Measurements from ENCODE around the gene MCAT. TPM values are rescaled to one million over a fixed set of nuclear protein-coding genes. Genes with fewer than 3 reads are reported as not detected.
A peak's percentile ranks its signal among the peaks of the same experiment; 100 is the strongest.

MCAT gene
- total and polyA plus RNA-seq, 10 donors = 7.6 to 25.3 (median 11.4) TPM

GRCh38 chr22:43164636-43165035 is 21.4 kb upstream of the MCAT start:
- peaks cover 0 to 82% (median 26%) of the 10 kb centered on the region in 6 donors for H3K36me3 ChIP-seq
- H3K27ac ChIP-seq = no peak overlapping the region
- peaks cover 0 to 42% (median 17%) of the 10 kb centered on the region in 6 donors for H3K4me1 ChIP-seq
- intact Hi-C loops (cut with DNase I; ENCODE audit: low total_unique reads) = no loop called here
- DNase-seq = no peak
- no peaks in the 10 kb centered on the region for H3K9me3 ChIP-seq
- TF ChIP-seq POLR2A (IDR thresholded peaks at IDR 0.05) = no peak
- TF ChIP-seq POLR2AphosphoS5 (IDR thresholded peaks at IDR 0.05) = peak in 1 of 3 donors; percentile 4
- no peak for TF ChIP-seq CTCF (IDR thresholded peaks at IDR 0.05 in 8 of 11, conservative IDR thresholded peaks at IDR 0.05 in 3 of 11)
- no peaks in the 10 kb centered on the region for H3K27me3 ChIP-seq (replicated peaks in 1 of 7)
- H3K4me3 ChIP-seq = no peak overlapping the region
- 27 to 50% (median 42%) methylated on average over 16 of the region's 16 CpGs for WGBS, 5 donors

DNA sequence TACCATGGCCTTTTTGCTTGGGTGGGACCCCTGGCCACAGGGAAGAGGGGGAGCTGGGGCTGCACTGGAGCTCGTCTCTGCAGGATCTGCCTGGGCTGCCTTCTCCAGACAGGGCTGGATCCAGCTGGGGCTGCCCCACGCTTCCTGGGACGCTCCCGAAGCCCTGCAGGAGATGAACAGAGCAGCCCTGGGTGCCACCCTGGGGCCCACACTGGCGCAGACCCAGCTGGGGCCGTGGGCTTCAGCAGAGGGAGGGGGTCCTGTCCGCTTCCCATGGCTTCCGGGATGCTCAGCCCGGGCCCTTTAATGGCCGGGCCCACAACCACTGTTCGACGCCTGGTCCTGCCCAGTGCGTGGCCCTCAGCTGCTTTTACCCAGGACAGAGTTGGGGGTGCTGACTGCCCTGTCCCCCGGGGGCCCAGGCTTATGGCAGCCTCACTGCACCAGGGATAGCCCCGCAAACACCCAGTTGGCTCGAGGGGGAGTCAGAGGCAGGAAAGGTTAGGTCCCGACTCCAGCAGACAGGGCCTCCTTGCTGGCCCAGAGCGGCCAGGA is 20.1 kb upstream of the MCAT start:
- TF ChIP-seq POLR2AphosphoS5 (IDR thresholded peaks at IDR 0.05) (no peak), CTCF (IDR thresholded peaks at IDR 0.05 in 8 of 11, conservative IDR thresholded peaks at IDR 0.05 in 3 of 11) (no peak)
- 79 to 97% (median 89%) methylated on average over 5 to 18 of the region's 18 CpGs for WGBS, 5 donors
- Histone ChIP-seq H3K27ac (peak overlapping the region in 1 of 8 donors; percentile 15), H3K4me1 (peaks cover 0 to 55% (median 23%) of the 10 kb centered on the region in 6 donors), H3K4me3 (no peak overlapping the region), H3K36me3 (peaks cover 0 to 79% (median 20%) of the 10 kb centered on the region in 6 donors), H3K9me3 (no peaks in the 10 kb centered on the region), H3K27me3 (replicated peaks in 1 of 7) (no peaks in the 10 kb centered on the region)
- DNase-seq = no peak
- intact Hi-C loops (cut with DNase I; ENCODE audit: low total_unique reads) = no loop called here

- Histone ChIP-seq H3K27ac (no peak overlapping the region), H3K4me3 (no peak overlapping the region), H3K9me3 (no peaks in the 10 kb centered on the region), H3K27me3 (replicated peaks in 1 of 7) (no peaks in the 10 kb centered on the region), H3K36me3 (peaks cover 0 to 72% (median 14%) of the 10 kb centered on the region in 6 donors), H3K4me1 (peaks cover 0 to 62% (median 27%) of the 10 kb centered on the region in 6 donors)
- 90 to 97% (median 95%) methylated on average over 18 to 24 of the region's 24 CpGs for WGBS, 5 donors
- intact Hi-C loops (cut with DNase I; ENCODE audit: low total_unique reads) = no loop called here
- TF ChIP-seq POLR2A (IDR thresholded peaks at IDR 0.05) (no peak), POLR2AphosphoS5 (IDR thresholded peaks at IDR 0.05) (peak in 1 of 3 donors; percentile 53), CTCF (IDR thresholded peaks at IDR 0.05 in 8 of 11, conservative IDR thresholded peaks at IDR 0.05 in 3 of 11) (no peak)
- DNase-seq = no peak
Observed at GRCh38 chr22:43162412-43163150, 19.4 kb upstream of the MCAT start.

DNA sequence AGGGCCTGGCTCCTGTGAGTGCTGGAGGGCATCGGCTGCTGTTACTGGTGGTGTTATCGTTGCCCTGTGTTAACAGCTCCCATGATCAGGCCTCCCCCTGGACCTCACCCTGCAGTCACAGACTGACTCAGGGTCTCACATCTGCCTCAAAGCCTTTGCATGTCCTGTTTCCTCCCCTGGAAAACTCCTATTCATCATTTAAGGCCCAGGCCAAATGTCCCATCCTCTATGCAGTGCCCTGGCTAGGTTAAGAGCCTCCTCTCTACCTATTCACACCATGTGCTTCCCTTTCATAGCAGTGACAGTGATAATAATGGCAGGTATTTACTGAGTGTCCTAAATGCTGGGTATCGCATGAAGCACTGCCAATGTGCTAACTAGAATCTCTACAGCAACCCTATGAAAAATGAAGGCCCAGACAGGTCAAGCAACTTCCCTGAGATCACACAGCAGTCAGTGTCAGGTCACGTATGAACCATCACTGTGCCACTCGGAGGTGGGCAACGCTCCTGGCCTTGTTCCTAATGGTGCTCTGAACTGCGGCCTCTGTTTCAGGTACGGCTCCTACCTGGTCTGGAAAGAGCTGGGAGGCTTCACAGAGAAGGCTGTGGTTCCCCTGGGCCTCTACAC is 17.4 kb upstream of the MCAT start:
- no peak for DNase-seq
- Histone ChIP-seq H3K27me3 (replicated peaks in 1 of 7) (no peaks in the 10 kb centered on the region), H3K9me3 (no peaks in the 10 kb centered on the region), H3K4me1 (peaks cover 0 to 82% (median 37%) of the 10 kb centered on the region in 6 donors), H3K27ac (peak overlapping the region in 1 of 8 donors; percentile 23), H3K4me3 (no peak overlapping the region), H3K36me3 (peaks cover 0 to 65% (median 8%) of the 10 kb centered on the region in 6 donors)
- TF ChIP-seq POLR2A (IDR thresholded peaks at IDR 0.05) = no peak
- TF ChIP-seq POLR2AphosphoS5 (IDR thresholded peaks at IDR 0.05) = no peak
- no peak for TF ChIP-seq CTCF (IDR thresholded peaks at IDR 0.05 in 8 of 11, conservative IDR thresholded peaks at IDR 0.05 in 3 of 11)
- WGBS, 5 donors = 85 to 96% (median 95%) methylated on average over 5 to 8 of the region's 8 CpGs
- intact Hi-C loops (cut with DNase I; ENCODE audit: low total_unique reads) = no loop called here
